Measurements from ENCODE around the gene RABEP2.
"Not testable (repeated sequence)": the region's sequence is repeated elsewhere in the genome, so short reads cannot be mapped to it uniquely, and the experiment has no call there.

The RABEP2 gene

GRCh38 chr16:28879261-28879840, 45.7 kb downstream of the RABEP2 start:
- DNase-seq (ENCODE audit: low read depth), result no peak

GRCh38 chr16:28878083-28878926, 46.7 kb downstream of the RABEP2 start, which contains the start of gene ATP2A1:
Gene ATP2A1 (plus strand): TSS chr16:28878488. CDS start chr16:28878672, 184 bp downstream.
- DNase-seq (ENCODE audit: low read depth), result no peak

- DNase-seq (ENCODE audit: low read depth), result no peak
Measured at GRCh38 chr16:28877655-28878000, 47.4 kb downstream of the RABEP2 start.

- no peak for DNase-seq (ENCODE audit: low read depth)
Measured at GRCh38 chr16:28876973-28877654, 47.9 kb downstream of the RABEP2 start.

GRCh38 chr16:28876019-28876659, 48.9 kb downstream of the RABEP2 start:
- no peak for DNase-seq (ENCODE audit: low read depth)

- no peak for DNase-seq (ENCODE audit: low read depth)
Measured at GRCh38 chr16:28875134-28876018, 49.7 kb downstream of the RABEP2 start.

GRCh38 chr16:28874406-28874805, 50.6 kb downstream of the RABEP2 start:
- no peak for DNase-seq (ENCODE audit: low read depth)

- peak; percentile 34 for DNase-seq (ENCODE audit: low read depth)
Measured at GRCh38 chr16:28873543-28874201, 51.4 kb downstream of the RABEP2 start.

GRCh38 chr16:28872952-28873351, 52.1 kb downstream of the RABEP2 start:
- no peak for DNase-seq (ENCODE audit: low read depth)

GRCh38 chr16:28869201-28869600, 55.8 kb downstream of the RABEP2 start:
- DNase-seq (ENCODE audit: low read depth), result no peak

GRCh38 chr16:28867646-28868045, 57.4 kb downstream of the RABEP2 start:
- DNase-seq (ENCODE audit: low read depth), result not testable (repeated sequence)

GRCh38 chr16:28867241-28867640, 57.8 kb downstream of the RABEP2 start:
- DNase-seq (ENCODE audit: low read depth), result no peak

GRCh38 chr16:28866454-28866804, 58.6 kb downstream of the RABEP2 start:
- no peak for DNase-seq (ENCODE audit: low read depth)

GRCh38 chr16:28865722-28866453, 59.1 kb downstream of the RABEP2 start:
- no peak for DNase-seq (ENCODE audit: low read depth)

- DNase-seq (ENCODE audit: low read depth), result no peak
Measured at GRCh38 chr16:28865001-28865688, 59.9 kb downstream of the RABEP2 start.

GRCh38 chr16:28863929-28864793, 60.9 kb downstream of the RABEP2 start:
- no peak for DNase-seq (ENCODE audit: low read depth)

GRCh38 chr16:28859326-28859725, 65.7 kb downstream of the RABEP2 start:
- DNase-seq (ENCODE audit: low read depth), result no peak

- DNase-seq (ENCODE audit: low read depth), result no peak
Measured at GRCh38 chr16:28858421-28858820, 66.6 kb downstream of the RABEP2 start.

Data from T-helper 22 cell (primary cell).